Measurements from ENCODE around the gene PKD1L1.
A peak's percentile ranks its signal among the peaks of the same experiment; 100 is the strongest.
"Not testable (repeated sequence)": the region's sequence is repeated elsewhere in the genome, so short reads cannot be mapped to it uniquely, and the experiment has no call there.

Gene PKD1L1

GRCh38 chr7:47815867-47816266 lies 132.4 kb downstream of the PKD1L1 start:
- DNase-seq = no peak

GRCh38 chr7:47814905-47815613 lies 133.2 kb downstream of the PKD1L1 start:
- DNase-seq = no peak

- no peak for DNase-seq
Observed at GRCh38 chr7:47813620-47814260, 134.5 kb downstream of the PKD1L1 start.

- DNase-seq = no peak
Observed at GRCh38 chr7:47812429-47813136, 135.7 kb downstream of the PKD1L1 start.

- no peak for DNase-seq
Observed at GRCh38 chr7:47811632-47812380, 136.5 kb downstream of the PKD1L1 start.

- no peak for DNase-seq
Observed at GRCh38 chr7:47809387-47809786, 138.9 kb downstream of the PKD1L1 start.

- DNase-seq = no peak
Observed at GRCh38 chr7:47808321-47808720, 139.9 kb downstream of the PKD1L1 start.

GRCh38 chr7:47807756-47808155 lies 140.5 kb downstream of the PKD1L1 start:
- DNase-seq = peak; percentile 30

- DNase-seq = peak; percentile 10
Observed at GRCh38 chr7:47807126-47807525, 141.1 kb downstream of the PKD1L1 start.

- DNase-seq = peak; percentile 45
Observed at GRCh38 chr7:47806701-47807103, 141.6 kb downstream of the PKD1L1 start.

- no peak for DNase-seq
Observed at GRCh38 chr7:47804767-47805545, 143.3 kb downstream of the PKD1L1 start.

- DNase-seq = no peak
Observed at GRCh38 chr7:47803846-47804245, 144.4 kb downstream of the PKD1L1 start.

- no peak for DNase-seq
Observed at GRCh38 chr7:47803025-47803424, 145.2 kb downstream of the PKD1L1 start.

- DNase-seq = no peak
Observed at GRCh38 chr7:47801423-47801822, 146.8 kb downstream of the PKD1L1 start.

- no peak for DNase-seq
Observed at GRCh38 chr7:47799524-47799923, 148.7 kb downstream of the PKD1L1 start.

- no peak for DNase-seq
Observed at GRCh38 chr7:47796347-47796746, 151.9 kb downstream of the PKD1L1 start.

- no peak for DNase-seq
Observed at GRCh38 chr7:47795631-47796030, 152.6 kb downstream of the PKD1L1 start.

GRCh38 chr7:47795126-47795525 lies 153.1 kb downstream of the PKD1L1 start:
- DNase-seq = not testable (repeated sequence)

- DNase-seq = no peak
Observed at GRCh38 chr7:47794016-47794415, 154.2 kb downstream of the PKD1L1 start.

GRCh38 chr7:47793186-47793585 lies 155.1 kb downstream of the PKD1L1 start:
- DNase-seq = not testable (repeated sequence)

GRCh38 chr7:47792521-47793121 lies 155.6 kb downstream of the PKD1L1 start:
- peak; percentile 71 for DNase-seq

- no peak for DNase-seq
Observed at GRCh38 chr7:47791682-47792081, 156.6 kb downstream of the PKD1L1 start.

All from hematopoietic multipotent progenitor cell treated with erythropoietin and hydrocortisone succinate and interleukin-3 and kit ligand, for 4 days (in vitro differentiated cells).